Activated T-cell treated with anti-CD3 and anti-CD28 coated beads, Interleukin-2, amount 50 U/mL, for 24 hours (primary cell): ENCODE data around the gene NAA38.

ENCODE experiments used
- DNase-seq: peaks from one replicate; pipeline ENCODE4 v3.0.0-alpha.2; 2020
- H3K27ac Mint-ChIP-seq: 2 replicates; pipeline ENCODE4 v1.8.0; 2020; ENCODE audit warnings: mild to moderate bottlenecking, mixed read lengths
- H3K27me3 Mint-ChIP-seq: 2 replicates; pipeline ENCODE4 v1.8.0; 2020; ENCODE audit warnings: mixed read lengths
- H3K36me3 Mint-ChIP-seq: 2 replicates; pipeline ENCODE4 v1.8.0; 2020; ENCODE audit warnings: low read depth, mixed read lengths
- H3K4me1 Mint-ChIP-seq: 2 replicates; pipeline ENCODE4 v1.8.0; 2020; ENCODE audit warnings: low read depth, mixed read lengths
- H3K4me3 Mint-ChIP-seq: 2 replicates; pipeline ENCODE4 v1.8.0; 2020; ENCODE audit warnings: mild to moderate bottlenecking, moderate library complexity, mixed read lengths
- H3K9me3 Mint-ChIP-seq: 2 replicates; pipeline ENCODE4 v1.8.0; 2020; ENCODE audit warnings: mixed read lengths

The NAA38 gene

DNA sequence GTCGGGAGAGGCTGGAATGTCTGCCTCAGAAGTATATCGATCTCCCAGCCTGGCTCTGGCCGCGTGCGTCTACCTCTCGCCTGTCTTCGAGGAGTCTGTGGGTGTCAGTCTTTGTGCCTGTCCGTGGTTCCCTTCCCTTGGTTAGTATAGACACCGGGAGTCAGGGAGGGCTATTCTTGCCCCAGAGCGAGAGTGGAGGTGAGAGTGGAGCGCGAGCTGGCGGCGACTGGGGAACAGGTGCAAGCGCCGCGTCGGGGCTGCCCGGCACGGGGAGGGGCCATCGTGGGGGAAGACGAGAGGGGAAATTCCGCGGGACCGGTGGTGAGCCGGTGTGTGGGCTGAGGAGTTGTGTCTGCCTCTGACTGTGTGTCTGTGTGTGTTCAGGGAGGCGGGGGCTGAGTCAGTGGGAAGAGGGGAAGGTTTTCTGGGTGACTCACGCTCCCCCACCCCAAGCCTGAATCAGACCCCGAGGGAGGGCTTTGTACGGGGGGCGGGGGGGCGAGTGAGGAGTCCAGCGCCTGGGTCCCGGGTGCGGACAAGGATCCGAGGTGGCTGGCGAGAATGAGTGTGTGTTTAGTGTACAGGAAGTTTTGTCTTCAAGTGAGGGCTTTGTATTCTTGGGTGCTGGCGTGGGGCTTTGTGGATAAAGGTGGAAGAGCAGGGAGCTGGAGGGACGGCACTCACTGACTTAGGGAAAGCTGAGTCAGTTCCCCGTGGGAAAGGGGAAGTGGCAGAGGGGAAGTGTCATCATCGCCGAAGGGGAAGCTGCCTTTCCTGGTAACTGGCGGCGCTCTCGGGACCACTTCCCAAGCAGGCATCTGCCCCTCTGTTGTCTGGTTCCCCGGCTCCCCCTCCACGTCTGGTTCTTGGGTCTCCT is 14.7 kb downstream of the NAA38 start:
- H3K27me3 Mint-ChIP-seq = no peaks in the 10 kb centered on the region
- no peaks in the 10 kb centered on the region for H3K9me3 Mint-ChIP-seq
- H3K4me3 Mint-ChIP-seq = peak overlapping the region; percentile 97
- H3K36me3 Mint-ChIP-seq = peaks cover 56% of the 10 kb centered on the region
- DNase-seq = peak; percentile 96
- H3K27ac Mint-ChIP-seq = peak overlapping the region; percentile 100
- H3K4me1 Mint-ChIP-seq = peaks cover 55% of the 10 kb centered on the region

- peak overlapping the region; percentile 97 for H3K4me3 Mint-ChIP-seq
- peaks cover 57% of the 10 kb centered on the region for H3K4me1 Mint-ChIP-seq
- H3K9me3 Mint-ChIP-seq = no peaks in the 10 kb centered on the region
- peak; percentile 93 for DNase-seq
- peaks cover 51% of the 10 kb centered on the region for H3K36me3 Mint-ChIP-seq
- H3K27ac Mint-ChIP-seq = peak overlapping the region; percentile 100
- no peaks in the 10 kb centered on the region for H3K27me3 Mint-ChIP-seq
These were observed 15.4 kb downstream of the NAA38 start for GRCh38 chr17:7841915-7842379.

GRCh38 chr17:7841396-7841914 is 15.9 kb downstream of the NAA38 start:
- no peaks in the 10 kb centered on the region for H3K27me3 Mint-ChIP-seq
- peak overlapping the region; percentile 97 for H3K4me3 Mint-ChIP-seq
- no peak for DNase-seq
- no peaks in the 10 kb centered on the region for H3K9me3 Mint-ChIP-seq
- H3K4me1 Mint-ChIP-seq = peaks cover 58% of the 10 kb centered on the region
- peaks cover 46% of the 10 kb centered on the region for H3K36me3 Mint-ChIP-seq
- peak overlapping the region; percentile 100 for H3K27ac Mint-ChIP-seq

DNA sequence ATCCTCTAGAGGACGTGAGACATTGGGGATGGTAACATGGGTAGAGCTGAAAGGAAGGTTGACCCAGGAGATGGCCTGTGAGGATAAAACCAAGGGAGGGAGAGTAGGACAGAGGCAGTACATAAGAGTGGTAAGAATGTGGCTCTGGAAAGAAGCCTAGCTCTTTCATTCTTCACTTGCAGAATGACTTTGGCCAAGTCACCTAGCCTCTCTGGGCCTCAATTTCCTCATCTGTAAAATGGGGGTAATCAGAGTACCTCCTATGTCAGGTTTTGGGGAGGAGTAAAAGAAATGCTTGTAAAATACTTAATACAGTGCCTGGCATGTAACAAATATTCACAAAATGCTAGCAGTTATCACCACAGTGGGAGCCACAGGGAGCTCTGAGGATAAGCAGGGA is 16.5 kb downstream of the NAA38 start:
- H3K36me3 Mint-ChIP-seq = peaks cover 40% of the 10 kb centered on the region
- H3K9me3 Mint-ChIP-seq = no peaks in the 10 kb centered on the region
- H3K27me3 Mint-ChIP-seq = no peaks in the 10 kb centered on the region
- H3K4me3 Mint-ChIP-seq = peak overlapping the region; percentile 97
- no peak for DNase-seq
- H3K27ac Mint-ChIP-seq = peak overlapping the region; percentile 100
- peaks cover 58% of the 10 kb centered on the region for H3K4me1 Mint-ChIP-seq

DNA sequence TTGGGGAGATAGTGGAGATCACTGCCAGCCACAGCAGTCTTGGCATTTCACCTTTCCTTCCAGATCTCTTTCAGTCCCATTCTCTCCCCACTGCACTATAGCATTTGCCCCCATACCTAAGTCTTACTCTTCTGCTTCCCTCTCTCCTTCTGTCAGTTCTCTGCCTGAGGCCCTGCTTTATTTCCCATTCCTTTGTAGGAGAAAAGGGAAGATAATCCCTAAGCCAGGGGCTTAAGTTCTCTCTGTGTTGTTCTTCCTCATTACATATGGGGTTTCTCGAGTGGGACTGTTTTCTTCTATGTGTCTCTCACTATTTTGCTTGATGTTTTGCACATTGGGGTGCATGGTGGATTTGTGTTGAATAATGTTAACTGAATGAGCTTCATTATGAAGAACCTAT is 16.9 kb downstream of the NAA38 start:
- H3K9me3 Mint-ChIP-seq = no peaks in the 10 kb centered on the region
- H3K4me1 Mint-ChIP-seq = peaks cover 56% of the 10 kb centered on the region
- H3K36me3 Mint-ChIP-seq = peaks cover 36% of the 10 kb centered on the region
- peak overlapping the region; percentile 97 for H3K4me3 Mint-ChIP-seq
- no peaks in the 10 kb centered on the region for H3K27me3 Mint-ChIP-seq
- DNase-seq = no peak
- H3K27ac Mint-ChIP-seq = peak overlapping the region; percentile 100

DNA sequence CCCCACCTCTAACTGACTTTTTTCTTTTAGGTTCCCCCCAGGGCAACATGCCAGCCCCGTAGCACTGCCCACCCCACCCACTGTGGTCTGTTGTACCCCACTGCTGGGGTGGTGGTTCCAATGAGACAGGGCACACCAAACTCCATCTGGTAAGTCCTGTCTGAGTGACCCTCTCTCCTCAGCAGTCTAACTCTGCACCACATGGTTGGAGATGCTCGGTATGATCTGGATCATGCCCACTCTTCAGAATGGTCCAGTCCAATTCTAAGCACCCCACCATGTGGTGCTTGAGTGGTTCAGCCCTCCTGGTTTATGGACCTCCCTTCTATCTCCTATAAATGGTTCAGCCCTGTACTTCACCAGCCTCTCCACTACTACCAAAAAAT is 17.5 kb downstream of the NAA38 start:
- no peaks in the 10 kb centered on the region for H3K27me3 Mint-ChIP-seq
- DNase-seq = no peak
- H3K9me3 Mint-ChIP-seq = no peaks in the 10 kb centered on the region
- peaks cover 58% of the 10 kb centered on the region for H3K4me1 Mint-ChIP-seq
- H3K4me3 Mint-ChIP-seq = peak overlapping the region; percentile 97
- H3K27ac Mint-ChIP-seq = peak overlapping the region; percentile 100
- peaks cover 35% of the 10 kb centered on the region for H3K36me3 Mint-ChIP-seq

DNA sequence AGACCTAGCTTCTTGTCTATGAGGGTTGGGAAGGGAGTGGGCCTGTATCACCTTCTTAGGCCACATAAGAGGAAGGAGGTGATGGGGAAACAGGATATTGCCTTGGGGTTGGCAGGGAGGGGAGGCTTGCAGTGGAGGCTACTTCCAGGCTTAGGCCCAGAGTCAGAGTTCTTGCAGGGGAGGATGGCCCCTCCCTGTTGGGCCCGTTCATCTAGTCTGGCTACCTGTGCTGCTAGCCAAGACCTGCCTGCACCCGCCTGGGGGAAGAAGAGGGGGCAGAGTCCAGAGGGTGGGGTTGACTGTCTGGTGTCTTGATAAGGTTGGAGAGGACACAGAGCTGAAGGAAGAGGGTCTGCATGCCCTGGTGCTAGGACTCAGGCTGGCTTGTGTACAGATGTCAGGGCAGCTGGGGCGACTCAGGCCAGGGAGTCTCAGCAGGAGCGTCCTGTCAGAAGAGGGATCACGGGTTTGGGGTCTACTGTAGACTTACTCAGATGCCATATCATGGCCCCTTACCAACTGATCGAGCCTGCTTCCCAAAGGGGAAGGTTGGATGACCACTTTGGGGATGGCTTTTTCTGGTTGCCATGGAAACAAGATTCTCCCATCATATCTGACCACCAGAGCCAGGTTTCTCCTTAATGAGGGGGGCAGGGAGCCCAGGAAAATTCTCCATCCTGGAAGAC is 18.0 kb downstream of the NAA38 start:
- Mint-ChIP-seq H3K36me3 (peaks cover 32% of the 10 kb centered on the region), H3K9me3 (no peaks in the 10 kb centered on the region), H3K27ac (peak overlapping the region; percentile 100), H3K4me1 (peaks cover 61% of the 10 kb centered on the region), H3K27me3 (no peaks in the 10 kb centered on the region), H3K4me3 (peak overlapping the region; percentile 56)
- DNase-seq = no peak

- H3K27ac Mint-ChIP-seq = peak overlapping the region; percentile 95
- DNase-seq = no peak
- H3K4me3 Mint-ChIP-seq = peak overlapping the region; percentile 84
- H3K4me1 Mint-ChIP-seq = peaks cover 67% of the 10 kb centered on the region
- H3K36me3 Mint-ChIP-seq = peaks cover 24% of the 10 kb centered on the region
- no peaks in the 10 kb centered on the region for H3K9me3 Mint-ChIP-seq
- H3K27me3 Mint-ChIP-seq = no peaks in the 10 kb centered on the region
These were observed 19.0 kb downstream of the NAA38 start for GRCh38 chr17:7838090-7839075.

DNA sequence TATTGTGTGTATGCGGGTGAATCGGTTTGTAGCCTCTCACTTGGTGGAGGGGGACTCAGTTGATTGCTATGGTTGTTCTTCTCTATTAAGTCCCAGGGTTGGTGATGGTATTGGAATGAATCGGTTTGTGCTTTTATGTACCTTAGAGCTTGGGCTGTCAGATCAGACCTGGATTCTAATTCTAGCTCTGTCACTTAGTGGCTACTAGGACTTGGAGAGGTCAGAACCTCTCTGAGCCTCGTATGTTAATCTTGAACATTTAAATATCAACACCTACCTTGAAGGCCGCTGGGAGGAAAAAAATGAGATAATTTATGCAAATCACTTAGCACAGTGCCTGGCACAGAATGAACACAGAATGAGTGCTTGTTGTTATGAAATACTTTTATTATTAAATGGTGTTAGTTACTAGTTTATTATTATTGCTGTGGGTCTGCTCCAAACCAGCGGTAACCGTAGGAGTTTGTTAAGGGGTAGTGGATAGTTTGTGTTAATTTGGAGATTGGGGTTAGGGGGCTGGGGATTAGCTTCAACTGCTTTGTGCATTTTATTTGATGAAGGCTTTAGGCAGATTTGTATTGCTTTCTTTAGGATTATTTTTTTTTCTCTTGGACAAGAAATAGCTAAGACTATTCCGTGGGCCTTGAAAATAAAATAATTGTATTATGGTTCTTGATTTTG is 19.8 kb downstream of the NAA38 start:
- H3K27ac Mint-ChIP-seq = peak overlapping the region; percentile 95
- no peaks in the 10 kb centered on the region for H3K27me3 Mint-ChIP-seq
- H3K4me3 Mint-ChIP-seq = peak overlapping the region; percentile 84
- H3K36me3 Mint-ChIP-seq = peaks cover 17% of the 10 kb centered on the region
- peaks cover 70% of the 10 kb centered on the region for H3K4me1 Mint-ChIP-seq
- no peaks in the 10 kb centered on the region for H3K9me3 Mint-ChIP-seq
- DNase-seq = no peak

- Mint-ChIP-seq H3K4me3 (peak overlapping the region; percentile 84), H3K36me3 (peaks cover 12% of the 10 kb centered on the region), H3K27ac (peak overlapping the region; percentile 95), H3K9me3 (no peaks in the 10 kb centered on the region), H3K4me1 (peaks cover 70% of the 10 kb centered on the region), H3K27me3 (no peaks in the 10 kb centered on the region)
- DNase-seq = peak; percentile 68
These were observed 20.6 kb downstream of the NAA38 start for GRCh38 chr17:7836596-7837407.

DNA sequence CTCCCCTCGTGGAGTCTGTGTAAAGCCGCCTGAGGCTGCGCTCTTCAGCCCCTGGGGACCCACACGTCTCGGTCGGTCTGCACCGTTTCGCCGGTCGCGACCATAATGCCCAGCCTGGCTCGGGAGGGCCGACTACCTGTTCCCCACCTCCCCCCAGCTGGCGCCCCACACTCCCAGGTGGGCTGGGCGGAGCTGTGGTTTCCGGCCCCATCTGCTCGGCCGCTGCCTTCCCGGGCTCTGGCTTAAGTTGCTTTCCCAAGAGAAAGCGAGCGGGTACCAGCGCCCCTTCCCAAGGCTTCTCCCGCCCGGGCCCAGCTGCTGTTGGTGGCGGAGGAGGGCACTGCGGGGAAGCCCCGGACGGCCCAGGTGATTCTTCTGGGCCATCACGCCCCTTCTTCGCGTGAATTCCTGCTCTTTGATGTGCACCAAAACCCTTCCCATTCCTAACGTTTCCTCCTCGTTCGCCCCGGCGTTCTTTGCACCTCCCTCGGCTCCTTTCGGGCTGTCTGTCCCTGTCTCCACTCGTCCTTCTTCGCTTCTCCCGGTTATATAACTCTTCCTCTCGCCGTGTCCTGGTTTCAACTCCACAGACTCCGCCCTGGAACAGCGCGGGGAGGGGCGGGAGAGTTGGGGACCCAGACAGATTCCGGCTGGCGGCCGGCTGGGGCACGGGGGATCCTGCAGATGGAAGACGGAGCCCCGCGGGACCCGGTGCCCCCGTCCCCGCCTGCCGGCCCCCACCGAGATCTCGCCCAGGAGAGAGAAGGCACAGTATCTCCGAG is 21.4 kb downstream of the NAA38 start:
- peak overlapping the region; percentile 84 for H3K4me3 Mint-ChIP-seq
- H3K36me3 Mint-ChIP-seq = peaks cover 7% of the 10 kb centered on the region
- no peak for DNase-seq
- H3K9me3 Mint-ChIP-seq = no peaks in the 10 kb centered on the region
- H3K27me3 Mint-ChIP-seq = no peaks in the 10 kb centered on the region
- H3K4me1 Mint-ChIP-seq = peaks cover 65% of the 10 kb centered on the region
- H3K27ac Mint-ChIP-seq = peak overlapping the region; percentile 95
